ENCODE results near the gene CTTNBP2NL. TPM values are rescaled to one million over a fixed set of nuclear protein-coding genes. Genes with fewer than 3 reads are reported as not detected.

The CTTNBP2NL gene, protein sequence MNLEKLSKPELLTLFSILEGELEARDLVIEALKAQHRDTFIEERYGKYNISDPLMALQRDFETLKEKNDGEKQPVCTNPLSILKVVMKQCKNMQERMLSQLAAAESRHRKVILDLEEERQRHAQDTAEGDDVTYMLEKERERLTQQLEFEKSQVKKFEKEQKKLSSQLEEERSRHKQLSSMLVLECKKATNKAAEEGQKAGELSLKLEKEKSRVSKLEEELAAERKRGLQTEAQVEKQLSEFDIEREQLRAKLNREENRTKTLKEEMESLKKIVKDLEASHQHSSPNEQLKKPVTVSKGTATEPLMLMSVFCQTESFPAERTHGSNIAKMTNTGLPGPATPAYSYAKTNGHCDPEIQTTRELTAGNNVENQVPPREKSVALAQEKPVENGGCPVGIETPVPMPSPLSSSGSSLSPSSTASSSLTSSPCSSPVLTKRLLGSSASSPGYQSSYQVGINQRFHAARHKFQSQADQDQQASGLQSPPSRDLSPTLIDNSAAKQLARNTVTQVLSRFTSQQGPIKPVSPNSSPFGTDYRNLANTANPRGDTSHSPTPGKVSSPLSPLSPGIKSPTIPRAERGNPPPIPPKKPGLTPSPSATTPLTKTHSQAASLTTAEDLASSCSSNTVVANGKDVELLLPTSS
- polyA plus RNA-seq (2011; rRNA removed), result 7.3 and 8.7 TPM in 2 replicates
- polyA plus RNA-seq (2012; cell fraction: cytosol; rRNA removed), result 1.2 and 1.4 TPM in 2 replicates
- polyA plus RNA-seq (2012; cell fraction: nucleus; rRNA removed), result 0.99 and 1.1 TPM in 2 replicates
- polyA plus RNA-seq (2017; fragmentation: RNase III; extraction: RNeasy Plus Mini Kit Qiagen cat#74134 plus additional on column Dnase treatment), result 4.9 to 5.8 TPM (median 5.8 TPM) in 3 replicates
- polyA minus RNA-seq (2011; rRNA and poly(A)+ RNA removed), result 11.3 and 13.8 TPM in 2 replicates

DNA sequence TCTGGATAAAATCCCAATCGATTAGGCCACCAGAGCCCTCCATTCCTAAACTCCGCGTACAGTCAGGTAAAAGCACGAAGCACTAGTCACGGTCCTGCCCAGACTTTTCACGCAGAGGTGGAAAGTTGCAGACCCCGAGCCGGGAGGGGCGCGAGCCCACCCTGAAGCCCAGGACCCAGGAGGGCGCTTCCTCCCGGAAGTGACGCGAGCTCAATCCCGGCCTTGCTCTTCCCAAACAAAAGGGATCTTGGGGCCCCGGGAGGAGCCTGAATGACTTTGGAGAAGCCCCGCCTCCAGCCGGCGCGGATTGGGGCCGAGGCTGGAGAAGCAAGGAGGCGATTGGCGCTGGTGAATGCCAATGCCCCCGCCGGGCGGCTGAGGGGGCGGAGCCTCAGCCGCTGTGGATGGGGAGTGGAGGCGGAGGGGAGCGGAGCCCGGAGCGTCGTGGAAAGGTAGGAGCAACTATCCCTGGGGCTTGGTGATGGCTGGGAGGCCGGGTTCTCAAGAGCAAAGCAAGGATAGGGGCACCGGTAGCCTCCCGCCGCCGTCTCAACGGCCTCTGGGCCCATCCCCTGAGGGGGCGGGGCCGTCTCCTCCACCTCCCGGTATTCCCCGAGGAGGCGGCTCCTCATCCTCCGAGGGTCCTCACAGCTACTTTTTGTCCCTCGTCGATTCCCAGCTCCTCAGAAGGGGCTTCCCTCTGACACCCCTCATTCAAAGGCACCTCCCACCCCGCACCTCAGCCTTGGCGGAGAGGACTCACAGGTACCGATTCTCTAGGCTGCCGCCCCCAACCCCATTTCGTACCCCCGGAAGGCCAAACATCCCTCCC lies at the start of gene CTTNBP2NL:
Gene CTTNBP2NL, plus strand, starts transcription at position 394 of the 832 bp plus-strand sequence. CDS start 19,952 bp downstream, outside the sequence.
- no peak for FAIRE-seq
- Histone ChIP-seq H3K9me3 (no peaks in the 10 kb centered on the region), H3K4me3 (peak within 1 kb of the TSS; percentile 98), H3K27ac (peak within 1 kb of the TSS; percentile 88 to 96), H3K4me1 (peaks cover 42% of the 10 kb centered on the region), H3K4me2 (peak within 1 kb of the TSS; percentile 93)
- ChIA-PET POLR2A (interaction anchor here (1.0 kb wide), 1 partner anchor 9 kb away, joined by 4 read pairs; no protein-coding TSS in a partner anchor), CTCF (interaction anchor here (0.6 to 10.1 kb wide), 3 partner anchors 70 to 293 kb away, joined by 3 to 165 read pairs (median 5); no protein-coding TSS in a partner anchor)
- peak; percentile 3; the same call in 1 of the 2 replicates for TF ChIP-seq PHF8 (IDR thresholded peaks at IDR 0.05; ENCODE audit: borderline replicate concordance, low read depth)
- TF ChIP-seq POLR2A (IDR thresholded peaks at IDR 0.05; ENCODE audit: low read length), result peak; percentile 50
- TF ChIP-seq HEYL (CRISPR knock-in tag; IDR thresholded peaks at IDR 0.05), result no peak
- no peak for TF ChIP-seq POLR2AphosphoS2 (conservative IDR thresholded peaks at IDR 0.05; ENCODE audit: low read length)
- TF ChIP-seq, protein P1, sequence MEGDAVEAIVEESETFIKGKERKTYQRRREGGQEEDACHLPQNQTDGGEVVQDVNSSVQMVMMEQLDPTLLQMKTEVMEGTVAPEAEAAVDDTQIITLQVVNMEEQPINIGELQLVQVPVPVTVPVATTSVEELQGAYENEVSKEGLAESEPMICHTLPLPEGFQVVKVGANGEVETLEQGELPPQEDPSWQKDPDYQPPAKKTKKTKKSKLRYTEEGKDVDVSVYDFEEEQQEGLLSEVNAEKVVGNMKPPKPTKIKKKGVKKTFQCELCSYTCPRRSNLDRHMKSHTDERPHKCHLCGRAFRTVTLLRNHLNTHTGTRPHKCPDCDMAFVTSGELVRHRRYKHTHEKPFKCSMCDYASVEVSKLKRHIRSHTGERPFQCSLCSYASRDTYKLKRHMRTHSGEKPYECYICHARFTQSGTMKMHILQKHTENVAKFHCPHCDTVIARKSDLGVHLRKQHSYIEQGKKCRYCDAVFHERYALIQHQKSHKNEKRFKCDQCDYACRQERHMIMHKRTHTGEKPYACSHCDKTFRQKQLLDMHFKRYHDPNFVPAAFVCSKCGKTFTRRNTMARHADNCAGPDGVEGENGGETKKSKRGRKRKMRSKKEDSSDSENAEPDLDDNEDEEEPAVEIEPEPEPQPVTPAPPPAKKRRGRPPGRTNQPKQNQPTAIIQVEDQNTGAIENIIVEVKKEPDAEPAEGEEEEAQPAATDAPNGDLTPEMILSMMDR (IDR thresholded peaks at IDR 0.05), result no peak
- TF ChIP-seq, protein P2, sequence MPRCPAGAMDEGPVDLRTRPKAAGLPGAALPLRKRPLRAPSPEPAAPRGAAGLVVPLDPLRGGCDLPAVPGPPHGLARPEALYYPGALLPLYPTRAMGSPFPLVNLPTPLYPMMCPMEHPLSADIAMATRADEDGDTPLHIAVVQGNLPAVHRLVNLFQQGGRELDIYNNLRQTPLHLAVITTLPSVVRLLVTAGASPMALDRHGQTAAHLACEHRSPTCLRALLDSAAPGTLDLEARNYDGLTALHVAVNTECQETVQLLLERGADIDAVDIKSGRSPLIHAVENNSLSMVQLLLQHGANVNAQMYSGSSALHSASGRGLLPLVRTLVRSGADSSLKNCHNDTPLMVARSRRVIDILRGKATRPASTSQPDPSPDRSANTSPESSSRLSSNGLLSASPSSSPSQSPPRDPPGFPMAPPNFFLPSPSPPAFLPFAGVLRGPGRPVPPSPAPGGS (IDR thresholded peaks at IDR 0.05), result 0 out of 3 replicates have a peak, but pooled peaks have one; percentile 37
- TF ChIP-seq, protein P3, sequence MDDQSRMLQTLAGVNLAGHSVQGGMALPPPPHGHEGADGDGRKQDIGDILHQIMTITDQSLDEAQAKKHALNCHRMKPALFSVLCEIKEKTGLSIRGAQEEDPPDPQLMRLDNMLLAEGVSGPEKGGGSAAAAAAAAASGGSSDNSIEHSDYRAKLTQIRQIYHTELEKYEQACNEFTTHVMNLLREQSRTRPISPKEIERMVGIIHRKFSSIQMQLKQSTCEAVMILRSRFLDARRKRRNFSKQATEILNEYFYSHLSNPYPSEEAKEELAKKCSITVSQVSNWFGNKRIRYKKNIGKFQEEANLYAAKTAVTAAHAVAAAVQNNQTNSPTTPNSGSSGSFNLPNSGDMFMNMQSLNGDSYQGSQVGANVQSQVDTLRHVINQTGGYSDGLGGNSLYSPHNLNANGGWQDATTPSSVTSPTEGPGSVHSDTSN (IDR thresholded peaks at IDR 0.05), result peak; percentile 94
- ATAC-seq, result peak; percentile 91 to 94
- DNase-seq (ENCODE audit: low read depth in 1 of 2, low spot score in 1 of 2), result peak; percentile 88 to 92
- 1% methylated on average over 16 of the region's 53 CpGs for whole genome bisulfite sequencing (ENCODE audit: missing lambda C conversion rate)

DNA sequence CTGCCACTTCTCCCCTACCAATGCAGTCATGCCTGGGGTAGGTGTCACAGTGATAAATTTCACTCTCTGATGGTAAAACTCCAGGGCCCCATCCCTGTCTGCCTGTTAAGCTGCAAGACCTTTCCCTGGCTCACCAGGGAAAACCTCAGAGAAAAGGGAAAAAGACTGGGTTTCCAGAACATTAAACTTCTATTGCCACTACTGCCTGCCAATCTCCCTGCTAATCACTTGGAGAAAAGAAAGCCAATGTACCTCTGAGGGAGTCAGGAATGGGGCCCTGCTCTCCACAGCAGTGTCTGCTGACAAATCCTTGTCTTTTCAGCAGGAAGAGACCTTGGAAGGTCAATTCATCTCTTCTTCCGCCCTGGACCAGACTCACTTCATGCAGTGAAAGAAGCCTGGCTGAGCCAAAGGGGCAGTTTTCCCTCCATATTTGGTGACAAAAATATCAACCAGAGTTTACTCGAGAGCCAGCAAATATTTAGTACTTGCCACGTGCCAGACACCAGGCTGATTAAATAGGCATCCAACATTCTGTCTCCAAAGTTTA lies 49.1 kb upstream of the CTTNBP2NL start:
- H3K9me3 ChIP-seq, result no peaks in the 10 kb centered on the region; the same call in 2 of the 3 replicates
- H3K4me2 ChIP-seq, result no peak overlapping the region
- ATAC-seq (no peak), FAIRE-seq (no peak), DNase-seq (ENCODE audit: low read depth in 1 of 2, low spot score in 1 of 2) (no peak)
- H3K27ac ChIP-seq, result no peak overlapping the region
- no peak overlapping the region for H3K4me3 ChIP-seq
- WGBS (ENCODE audit: missing lambda C conversion rate), result 19% methylated on average over 3 of the region's 3 CpGs
- CTCF ChIA-PET, result interaction anchor here (1.4 to 1.8 kb wide), 2 partner anchors 10 to 11 kb away, joined by 3 to 10 read pairs; no protein-coding TSS in a partner anchor
- no peaks in the 10 kb centered on the region for H3K4me1 ChIP-seq
- POLR2A ChIA-PET, result no interaction called here
- no peak for TF ChIP-seq MAFK (IDR thresholded peaks at IDR 0.05; ENCODE audit: partially characterized antibody)
- TF ChIP-seq HDAC2 (IDR thresholded peaks at IDR 0.05), result no peak
- TF ChIP-seq TFCP2L1 (CRISPR knock-in tag; IDR thresholded peaks at IDR 0.05), result no peak
- no peak for TF ChIP-seq EHMT2 (IDR thresholded peaks at IDR 0.05; ENCODE audit: low read depth)
- TF ChIP-seq, protein P3 (IDR thresholded peaks at IDR 0.05), result no peak
- no peak for TF ChIP-seq BHLHE40 (IDR thresholded peaks at IDR 0.05; ENCODE audit: low read depth, low read length)
- TF ChIP-seq JUNB (IDR thresholded peaks at IDR 0.05), result no peak
- no peak for TF ChIP-seq RCOR1 (IDR thresholded peaks at IDR 0.05; ENCODE audit: low read depth, low read length)
- no peak for TF ChIP-seq HOXA7 (CRISPR knock-in tag; IDR thresholded peaks at IDR 0.05)
- no peak for TF ChIP-seq CBX8 (IDR thresholded peaks at IDR 0.05)
- TF ChIP-seq ZSCAN20 (CRISPR knock-in tag; IDR thresholded peaks at IDR 0.05), result no peak
- no peak for TF ChIP-seq HEYL (CRISPR knock-in tag; IDR thresholded peaks at IDR 0.05)
- TF ChIP-seq KDM1A (IDR thresholded peaks at IDR 0.05; ENCODE audit: low read depth), result no peak
- TF ChIP-seq, protein P2 (IDR thresholded peaks at IDR 0.05), result no peak
- TF ChIP-seq, protein P4, sequence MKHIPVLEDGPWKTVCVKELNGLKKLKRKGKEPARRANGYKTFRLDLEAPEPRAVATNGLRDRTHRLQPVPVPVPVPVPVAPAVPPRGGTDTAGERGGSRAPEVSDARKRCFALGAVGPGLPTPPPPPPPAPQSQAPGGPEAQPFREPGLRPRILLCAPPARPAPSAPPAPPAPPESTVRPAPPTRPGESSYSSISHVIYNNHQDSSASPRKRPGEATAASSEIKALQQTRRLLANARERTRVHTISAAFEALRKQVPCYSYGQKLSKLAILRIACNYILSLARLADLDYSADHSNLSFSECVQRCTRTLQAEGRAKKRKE (CRISPR knock-in tag; IDR thresholded peaks at IDR 0.05; ENCODE audit: low read depth), result no peak
